SH-SY5Y (cell line): Measurements from ENCODE around the gene CREBZF.

ENCODE experiments used
- GATA2 ChIP-seq: IDR thresholded peaks from 2 replicates; pipeline ENCODE4 v1.6.1; 2011; ENCODE audit warnings: mild to moderate bottlenecking, low read depth, low read length
- GATA3 ChIP-seq: IDR thresholded peaks from 2 replicates; pipeline ENCODE4 v1.6.1; 2011; ENCODE audit warnings: low read depth, mild to moderate bottlenecking, low read length, moderate library complexity

Gene CREBZF

GRCh38 chr11:85664615-85665481, at the start of gene CREBZF:
Gene CREBZF (minus strand): TSS chr11:85665129. CDS start chr11:85664875, 254 bp downstream.
- TF ChIP-seq GATA3 (no peak), GATA2 (no peak)

DNA sequence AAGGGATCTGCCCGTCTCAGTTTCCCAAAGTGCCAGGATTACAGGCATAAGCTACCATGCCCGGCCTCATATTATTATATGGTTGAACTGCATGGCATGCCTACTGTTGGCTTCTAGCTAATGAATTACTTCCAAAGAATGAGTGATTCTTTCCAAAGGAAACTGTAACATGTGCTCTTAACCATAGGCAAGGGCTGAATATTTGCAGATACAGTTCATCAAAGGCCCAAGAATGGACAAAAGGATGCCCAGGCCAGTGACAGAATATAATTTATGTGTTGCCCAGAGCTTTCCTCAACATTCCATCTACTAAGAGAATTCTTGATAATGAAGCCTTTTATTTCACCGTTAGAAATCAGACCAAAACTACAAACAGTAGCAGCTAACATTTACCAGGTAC, 48.0 kb upstream of the CREBZF start:
- TF ChIP-seq GATA3 (no peak), GATA2 (no peak)

DNA sequence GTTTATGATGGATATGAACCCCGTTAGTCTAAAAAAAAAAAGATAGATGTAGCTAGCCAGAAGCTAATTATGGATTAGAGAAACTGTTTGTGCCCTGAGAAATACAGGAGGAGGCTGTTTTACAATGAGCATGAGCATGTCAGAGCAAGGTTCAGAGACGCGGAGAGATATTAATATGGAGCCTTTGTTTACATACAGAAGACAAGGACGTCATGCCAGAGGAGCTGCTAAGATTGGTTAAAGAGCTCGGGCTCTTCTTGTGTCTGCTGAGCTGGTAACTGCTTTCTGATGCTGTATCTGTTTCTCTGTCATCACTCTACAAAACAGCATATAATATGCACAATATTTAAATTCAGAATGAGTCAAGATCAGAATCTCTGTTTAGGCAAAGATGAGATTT, 46.0 kb upstream of the CREBZF start:
- no peak for TF ChIP-seq GATA2
- no peak for TF ChIP-seq GATA3

DNA sequence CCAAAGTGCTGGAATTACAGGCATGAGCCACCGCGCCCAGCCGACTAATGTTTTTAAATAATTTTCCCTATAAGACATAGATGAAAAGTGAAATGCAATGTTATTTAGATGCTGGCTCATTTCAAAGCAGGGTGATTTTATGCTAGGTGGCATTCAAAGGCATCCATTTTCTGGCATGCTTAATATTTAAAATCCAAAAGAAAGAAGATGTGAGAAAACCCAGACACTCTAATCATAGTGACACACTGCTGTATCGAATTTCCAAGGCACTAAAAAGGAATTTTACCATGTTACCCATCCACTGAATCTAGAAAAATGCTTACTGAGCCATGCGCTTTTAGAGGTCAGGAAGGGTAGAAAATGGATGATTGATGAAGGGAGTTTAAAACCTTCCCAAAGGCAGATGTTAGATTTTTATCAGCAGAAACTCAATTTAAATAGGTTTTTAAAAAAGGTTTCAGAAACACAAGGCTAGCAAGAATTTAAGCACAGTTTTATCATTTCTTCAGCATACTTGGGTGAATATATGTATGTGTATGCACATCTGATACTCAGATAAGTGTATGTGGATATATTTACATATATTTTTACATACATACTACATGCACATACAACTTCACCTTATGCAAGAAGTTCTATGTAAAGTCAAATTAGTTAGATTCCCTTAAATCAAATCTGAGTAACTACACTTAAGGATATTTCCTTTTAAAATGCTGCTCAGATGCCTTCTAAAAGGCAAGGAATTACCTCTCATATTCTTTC, 45.2 kb upstream of the CREBZF start:
- TF ChIP-seq GATA3 (no peak), GATA2 (no peak)

DNA sequence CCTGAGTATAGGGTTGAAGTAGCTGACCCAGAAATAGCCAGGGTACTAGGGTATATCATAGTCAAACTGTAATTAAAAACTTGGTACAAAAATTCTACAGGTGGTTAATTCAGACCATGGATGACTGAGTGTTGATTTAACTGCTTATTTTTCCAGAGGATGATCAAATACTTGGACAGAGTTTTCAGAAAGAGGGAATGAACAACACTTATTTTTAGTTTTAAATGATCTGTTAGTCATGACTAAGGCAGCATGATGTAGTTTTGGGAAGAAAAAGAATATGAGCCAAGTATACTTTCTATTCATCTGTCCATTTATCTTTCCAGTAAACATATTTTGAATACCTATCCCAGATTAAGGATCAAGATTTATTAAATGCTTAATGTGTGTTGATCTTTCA, 40.9 kb upstream of the CREBZF start:
- TF ChIP-seq GATA2 (no peak), GATA3 (no peak)

DNA sequence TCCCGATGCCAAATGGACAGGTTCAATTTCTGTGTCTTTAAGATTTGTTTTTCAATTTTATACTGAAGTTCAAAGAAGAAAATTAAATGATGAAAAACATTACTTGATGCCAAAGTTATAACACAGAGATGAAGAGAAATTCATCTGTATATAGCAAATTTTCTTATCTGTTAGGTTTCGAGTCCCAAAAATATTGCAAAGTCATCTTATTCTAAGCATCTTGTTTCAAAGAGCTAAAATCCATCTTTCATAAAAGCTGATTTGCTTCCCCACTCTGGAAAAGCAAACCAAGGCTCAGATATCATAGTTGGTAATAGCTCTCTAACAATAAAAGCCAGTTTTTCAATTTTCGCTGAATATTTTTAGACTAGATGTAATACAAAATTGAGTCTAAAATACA, 40.0 kb upstream of the CREBZF start:
- TF ChIP-seq GATA2, result no peak
- no peak for TF ChIP-seq GATA3

GRCh38 chr11:85699957-85700741, 35.2 kb upstream of the CREBZF start:
- no peak for TF ChIP-seq GATA2
- no peak for TF ChIP-seq GATA3

DNA sequence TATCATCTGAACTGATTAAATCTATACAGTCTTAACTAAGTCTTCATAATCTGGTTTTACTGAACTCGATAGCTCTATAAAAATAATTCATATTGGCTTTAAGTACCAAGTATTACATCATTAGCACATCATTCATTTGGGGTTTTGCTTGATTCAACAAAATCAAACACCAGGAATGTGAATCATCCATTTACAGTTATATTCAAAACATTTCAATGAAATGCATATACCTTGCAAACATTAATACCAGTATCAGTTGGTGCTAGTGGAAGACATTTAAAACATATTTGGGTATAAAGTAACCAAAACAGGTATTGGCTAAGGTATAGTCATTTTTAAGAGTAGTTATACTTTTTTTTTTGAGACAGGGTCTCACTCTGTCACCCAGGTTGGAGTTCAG, 33.3 kb upstream of the CREBZF start:
- TF ChIP-seq GATA2, result no peak
- no peak for TF ChIP-seq GATA3

DNA sequence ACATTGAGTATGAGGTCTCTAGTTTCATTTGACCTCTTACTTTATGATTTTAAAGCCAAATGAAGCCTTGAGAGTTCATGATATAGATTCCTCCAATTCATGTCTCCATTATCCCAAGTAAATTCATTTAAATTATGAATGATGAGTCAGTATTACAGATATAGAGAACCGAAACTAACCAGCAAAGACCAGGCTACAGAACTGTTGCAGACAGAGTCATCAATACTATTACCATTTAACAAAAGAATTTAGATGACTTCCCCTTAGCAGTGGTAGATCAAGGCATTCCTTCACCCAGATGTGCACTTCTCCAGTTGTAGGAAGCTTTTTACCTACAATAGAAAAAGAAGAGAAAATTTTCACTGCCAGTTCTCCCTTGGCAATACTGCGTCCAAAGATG, 32.8 kb upstream of the CREBZF start:
- no peak for TF ChIP-seq GATA3
- TF ChIP-seq GATA2, result no peak

DNA sequence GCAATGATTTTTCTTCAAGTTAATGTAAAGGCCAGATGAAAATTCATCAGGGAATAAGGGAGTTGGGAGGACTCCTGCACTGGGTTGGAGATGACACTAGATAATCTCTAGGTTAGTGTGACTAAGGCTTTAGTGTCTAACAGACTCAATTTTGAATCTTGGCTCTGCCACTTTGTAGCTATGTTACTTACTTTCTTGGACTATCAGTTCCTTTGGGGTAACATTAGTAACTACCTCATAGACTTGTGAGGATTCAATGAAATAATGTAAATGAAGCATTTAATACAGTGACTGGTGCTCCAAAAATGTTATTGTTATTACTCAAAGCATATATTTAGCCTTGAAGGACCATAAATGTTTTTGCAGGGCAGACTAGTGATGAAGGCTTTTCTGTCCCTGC, 30.6 kb upstream of the CREBZF start:
- TF ChIP-seq GATA3 (no peak), GATA2 (no peak)

GRCh38 chr11:85694385-85694980, 29.6 kb upstream of the CREBZF start:
- TF ChIP-seq GATA3, result no peak
- no peak for TF ChIP-seq GATA2

DNA sequence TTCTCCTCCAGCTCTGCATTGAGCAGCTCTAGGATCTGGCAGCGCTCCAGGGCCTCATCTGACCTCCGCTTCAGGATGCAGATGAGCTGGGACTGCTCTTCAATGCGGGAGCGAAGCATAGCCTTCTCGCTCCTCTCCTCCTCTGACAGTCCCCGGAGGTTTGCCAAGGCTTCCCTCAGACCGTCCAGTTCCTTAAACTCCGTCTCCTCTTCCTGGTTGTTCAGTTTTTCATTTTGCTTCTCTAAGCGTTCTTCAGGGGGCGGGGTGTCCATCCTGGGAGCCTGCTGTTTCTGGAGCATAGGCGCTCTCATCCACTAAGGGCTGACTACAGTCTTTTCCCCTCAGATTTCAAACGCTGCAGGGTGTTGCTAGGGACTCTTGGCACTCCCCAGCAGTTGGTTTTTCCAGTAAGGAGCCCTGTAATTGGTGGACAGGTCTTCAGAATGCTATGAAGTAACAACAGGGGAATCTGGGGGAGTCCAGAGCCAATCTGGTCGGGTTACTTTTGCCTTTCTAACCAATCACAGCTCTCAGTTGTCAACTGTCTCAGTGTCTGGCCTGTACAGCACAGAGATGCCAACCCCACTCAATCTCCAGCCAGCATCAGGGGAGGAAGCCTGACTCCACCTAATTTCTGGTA, 21.0 kb upstream of the CREBZF start, which contains the start of gene CCDC89:
CCDC89 (minus strand) TSS at position 376 of the 640 bp plus-strand sequence; CDS start at position 311, 65 bp downstream.
- TF ChIP-seq GATA2 (no peak), GATA3 (no peak)

- TF ChIP-seq GATA2, result no peak
- TF ChIP-seq GATA3, result no peak
Observed at GRCh38 chr11:85685125-85685819, 20.3 kb upstream of the CREBZF start.
